NB4 (cell line): ENCODE data around the gene DOCK4.

Experiments
- MYC ChIP-seq: IDR thresholded peaks from 2 replicates; pipeline ENCODE4 v1.6.1; 2011; ENCODE audit warnings: low read depth, low read length
- POLR2A ChIP-seq: IDR thresholded peaks from 2 replicates; pipeline ENCODE4 v1.6.1; 2011; ENCODE audit warnings: mild to moderate bottlenecking; ENCODE audit not compliant: insufficient read length; ENCODE audit errors: extremely low read depth
- TF ChIP-seq, protein P1 (sequence below): IDR thresholded peaks from one replicate; pipeline ENCODE4 v1.5.1; 2012; ENCODE audit warnings: low read depth, low read length

GRCh38 chr7:112149734-112150133 is 56.5 kb downstream of the DOCK4 start:
- TF ChIP-seq, protein P1, sequence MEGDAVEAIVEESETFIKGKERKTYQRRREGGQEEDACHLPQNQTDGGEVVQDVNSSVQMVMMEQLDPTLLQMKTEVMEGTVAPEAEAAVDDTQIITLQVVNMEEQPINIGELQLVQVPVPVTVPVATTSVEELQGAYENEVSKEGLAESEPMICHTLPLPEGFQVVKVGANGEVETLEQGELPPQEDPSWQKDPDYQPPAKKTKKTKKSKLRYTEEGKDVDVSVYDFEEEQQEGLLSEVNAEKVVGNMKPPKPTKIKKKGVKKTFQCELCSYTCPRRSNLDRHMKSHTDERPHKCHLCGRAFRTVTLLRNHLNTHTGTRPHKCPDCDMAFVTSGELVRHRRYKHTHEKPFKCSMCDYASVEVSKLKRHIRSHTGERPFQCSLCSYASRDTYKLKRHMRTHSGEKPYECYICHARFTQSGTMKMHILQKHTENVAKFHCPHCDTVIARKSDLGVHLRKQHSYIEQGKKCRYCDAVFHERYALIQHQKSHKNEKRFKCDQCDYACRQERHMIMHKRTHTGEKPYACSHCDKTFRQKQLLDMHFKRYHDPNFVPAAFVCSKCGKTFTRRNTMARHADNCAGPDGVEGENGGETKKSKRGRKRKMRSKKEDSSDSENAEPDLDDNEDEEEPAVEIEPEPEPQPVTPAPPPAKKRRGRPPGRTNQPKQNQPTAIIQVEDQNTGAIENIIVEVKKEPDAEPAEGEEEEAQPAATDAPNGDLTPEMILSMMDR, result no peak
- no peak for TF ChIP-seq POLR2A
- no peak for TF ChIP-seq MYC
